ENCODE results near the gene AKT1. TPM values are rescaled to one million over a fixed set of nuclear protein-coding genes. Genes with fewer than 3 reads are reported as not detected.

AKT1 gene
- total RNA-seq, 2 donors from 2014 or later, result 158 to 162 TPM

DNA sequence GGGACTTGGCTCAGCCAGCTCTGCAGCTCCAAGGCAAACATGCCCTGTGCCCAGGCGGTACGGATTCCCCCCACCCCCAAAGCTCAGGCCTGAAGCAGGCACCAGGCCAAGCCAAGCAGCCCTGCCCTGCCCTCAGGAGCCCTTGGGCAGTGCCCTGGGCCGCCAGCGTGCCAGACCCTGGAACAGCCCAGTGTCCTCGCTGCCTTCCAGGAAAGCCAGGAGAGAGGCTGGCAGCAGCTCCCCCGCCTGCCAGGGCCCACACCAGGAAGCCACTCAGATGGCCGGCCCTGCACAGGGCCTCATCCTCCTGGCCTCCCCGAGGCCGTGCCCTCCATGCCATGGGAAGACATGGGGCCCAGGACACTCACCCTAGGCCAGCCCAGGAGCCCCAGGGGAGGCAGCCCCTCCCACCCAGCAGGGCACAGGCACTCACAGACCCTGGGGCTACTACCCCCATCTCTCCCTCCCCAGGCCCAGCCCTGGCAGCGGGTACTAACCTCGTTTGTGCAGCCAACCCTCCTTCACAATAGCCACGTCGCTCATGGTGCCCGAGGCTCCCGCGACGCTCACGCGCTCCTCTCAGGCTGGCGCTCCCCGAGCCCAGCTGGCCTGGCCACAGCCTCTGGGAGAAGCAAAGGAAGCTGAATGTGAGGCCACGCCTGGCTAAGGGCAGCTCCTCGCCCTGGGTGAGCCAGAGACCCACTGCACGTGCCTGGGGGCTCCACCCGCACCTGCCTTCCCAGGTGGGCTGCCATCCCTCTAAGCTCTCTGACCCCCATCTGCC, 3.3 kb downstream of the AKT1 start:
- ATAC-seq (ENCODE audit: insufficient number of reproducible peaks, low FRiP score, low read depth) (no peak), DNase-seq (ENCODE audit: low spot score) (no peak)
- no peaks in the 10 kb centered on the region for H3K9me3 ChIP-seq
- H3K27ac ChIP-seq, result peak overlapping the region; percentile 37 to 54
- peak overlapping the region; percentile 15 for H3K4me3 ChIP-seq
- H3K4me1 ChIP-seq (ENCODE audit: control insufficient read depth in 1 of 2, low read depth in 2 of 2), result peaks cover 40 to 69% of the 10 kb centered on the region in 2 donors
- H3K36me3 ChIP-seq, result peaks cover 13% of the 10 kb centered on the region
- H3K27me3 ChIP-seq (replicated peaks; ENCODE audit: insufficient read depth), result no peaks in the 10 kb centered on the region
- TF ChIP-seq, protein P1, sequence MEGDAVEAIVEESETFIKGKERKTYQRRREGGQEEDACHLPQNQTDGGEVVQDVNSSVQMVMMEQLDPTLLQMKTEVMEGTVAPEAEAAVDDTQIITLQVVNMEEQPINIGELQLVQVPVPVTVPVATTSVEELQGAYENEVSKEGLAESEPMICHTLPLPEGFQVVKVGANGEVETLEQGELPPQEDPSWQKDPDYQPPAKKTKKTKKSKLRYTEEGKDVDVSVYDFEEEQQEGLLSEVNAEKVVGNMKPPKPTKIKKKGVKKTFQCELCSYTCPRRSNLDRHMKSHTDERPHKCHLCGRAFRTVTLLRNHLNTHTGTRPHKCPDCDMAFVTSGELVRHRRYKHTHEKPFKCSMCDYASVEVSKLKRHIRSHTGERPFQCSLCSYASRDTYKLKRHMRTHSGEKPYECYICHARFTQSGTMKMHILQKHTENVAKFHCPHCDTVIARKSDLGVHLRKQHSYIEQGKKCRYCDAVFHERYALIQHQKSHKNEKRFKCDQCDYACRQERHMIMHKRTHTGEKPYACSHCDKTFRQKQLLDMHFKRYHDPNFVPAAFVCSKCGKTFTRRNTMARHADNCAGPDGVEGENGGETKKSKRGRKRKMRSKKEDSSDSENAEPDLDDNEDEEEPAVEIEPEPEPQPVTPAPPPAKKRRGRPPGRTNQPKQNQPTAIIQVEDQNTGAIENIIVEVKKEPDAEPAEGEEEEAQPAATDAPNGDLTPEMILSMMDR (IDR thresholded peaks at IDR 0.05), result no peak

GRCh38 chr14:104791425-104791824, 4.1 kb downstream of the AKT1 start:
- Histone ChIP-seq H3K27me3 (replicated peaks; ENCODE audit: insufficient read depth) (no peaks in the 10 kb centered on the region), H3K27ac (no peak overlapping the region), H3K9me3 (no peaks in the 10 kb centered on the region), H3K4me1 (ENCODE audit: control insufficient read depth in 1 of 2, low read depth in 2 of 2) (peaks cover 48 to 73% of the 10 kb centered on the region in 2 donors), H3K4me3 (no peak overlapping the region), H3K36me3 (peaks cover 13% of the 10 kb centered on the region)
- DNase-seq (ENCODE audit: low spot score) (no peak), ATAC-seq (ENCODE audit: insufficient number of reproducible peaks, low FRiP score, low read depth) (no peak)
- TF ChIP-seq, protein P1 (IDR thresholded peaks at IDR 0.05), result no peak

DNA sequence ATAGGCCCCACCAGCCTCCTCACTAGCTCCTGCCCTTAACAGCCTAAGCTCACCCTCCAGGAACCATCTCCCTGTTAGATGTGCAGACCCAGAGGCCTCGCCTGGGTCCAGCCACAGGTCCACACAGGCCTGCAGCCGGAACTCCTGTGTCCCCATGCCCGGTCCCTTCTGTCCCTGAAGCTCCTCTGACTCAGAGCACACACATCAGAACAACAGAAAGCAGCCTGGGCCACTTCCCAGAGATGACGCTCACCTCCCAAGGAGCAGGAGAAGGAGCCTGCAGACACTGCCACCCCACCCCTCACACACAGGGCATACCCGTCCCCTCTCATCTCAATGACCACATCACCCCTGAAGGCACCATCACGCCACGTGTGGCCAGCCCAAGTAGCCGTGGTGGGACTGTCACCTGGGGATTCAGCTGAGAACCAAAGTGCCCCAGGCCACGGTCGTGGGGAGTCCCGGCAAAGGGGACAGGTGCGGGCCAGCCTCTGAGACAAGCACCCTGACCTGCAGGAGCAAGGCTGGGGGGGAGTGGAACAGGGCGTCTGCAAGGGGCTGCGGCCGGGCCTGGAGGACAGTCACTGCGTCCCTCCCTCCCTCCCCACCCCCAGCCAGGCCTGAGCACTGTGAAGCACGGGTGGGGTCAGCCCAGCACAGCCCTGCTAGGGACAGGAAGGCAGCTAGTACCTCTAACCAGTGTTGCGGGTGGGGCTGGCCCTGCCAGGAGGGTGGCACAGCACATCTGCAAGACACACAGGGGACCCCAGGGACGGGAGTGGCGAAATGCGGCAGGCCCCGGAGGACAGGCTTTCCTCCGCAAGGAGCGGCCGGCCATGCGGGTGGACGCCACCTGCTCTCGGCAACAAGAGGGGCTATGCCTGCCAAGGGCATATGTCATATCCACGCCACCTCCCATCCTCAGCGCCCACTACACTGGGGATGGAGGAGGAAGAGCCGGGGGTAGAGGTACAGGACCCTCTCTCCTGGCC, 5.5 kb downstream of the AKT1 start:
- ATAC-seq (ENCODE audit: insufficient number of reproducible peaks, low FRiP score, low read depth), result no peak
- TF ChIP-seq, protein P1 (IDR thresholded peaks at IDR 0.05), result no peak
- Histone ChIP-seq H3K27ac (no peak overlapping the region), H3K4me1 (ENCODE audit: control insufficient read depth in 1 of 2, low read depth in 2 of 2) (peaks cover 54 to 80% of the 10 kb centered on the region in 2 donors), H3K36me3 (peaks cover 13% of the 10 kb centered on the region), H3K4me3 (no peak overlapping the region), H3K27me3 (replicated peaks; ENCODE audit: insufficient read depth) (no peaks in the 10 kb centered on the region), H3K9me3 (no peaks in the 10 kb centered on the region)
- no peak for DNase-seq (ENCODE audit: low spot score)

- H3K4me3 ChIP-seq, result no peak overlapping the region
- TF ChIP-seq, protein P1 (IDR thresholded peaks at IDR 0.05), result no peak
- peaks cover 50 to 83% of the 10 kb centered on the region in 2 donors for H3K4me1 ChIP-seq (ENCODE audit: control insufficient read depth in 1 of 2, low read depth in 2 of 2)
- DNase-seq (ENCODE audit: low spot score) (no peak), ATAC-seq (ENCODE audit: insufficient number of reproducible peaks, low FRiP score, low read depth) (no peak)
- H3K9me3 ChIP-seq, result no peaks in the 10 kb centered on the region
- H3K27ac ChIP-seq, result no peak overlapping the region
- no peaks in the 10 kb centered on the region for H3K27me3 ChIP-seq (replicated peaks; ENCODE audit: insufficient read depth)
- H3K36me3 ChIP-seq, result peaks cover 13% of the 10 kb centered on the region
Observed at GRCh38 chr14:104788873-104789663, 6.5 kb downstream of the AKT1 start.
